B cell (primary cell): ENCODE results near the gene MRPS30.

Experiments
- EZH2 ChIP-seq: IDR thresholded peaks from 2 replicates; pipeline ENCODE4 v1.6.1; 2012; ENCODE audit warnings: borderline replicate concordance, low read depth, mild to moderate bottlenecking, moderate library complexity, low read length; ENCODE audit not compliant: insufficient read depth, poor library complexity, severe bottlenecking
- TF ChIP-seq, protein P1 (sequence below): fragments of 200-600 bp; IDR thresholded peaks from one replicate; pipeline ENCODE4 v1.8.0; 2022; ENCODE audit warnings: antibody characterized with exemption, mild to moderate bottlenecking

GRCh38 chr5:44845777-44846176 lies 37.0 kb downstream of the MRPS30 start:
- TF ChIP-seq, protein P1, sequence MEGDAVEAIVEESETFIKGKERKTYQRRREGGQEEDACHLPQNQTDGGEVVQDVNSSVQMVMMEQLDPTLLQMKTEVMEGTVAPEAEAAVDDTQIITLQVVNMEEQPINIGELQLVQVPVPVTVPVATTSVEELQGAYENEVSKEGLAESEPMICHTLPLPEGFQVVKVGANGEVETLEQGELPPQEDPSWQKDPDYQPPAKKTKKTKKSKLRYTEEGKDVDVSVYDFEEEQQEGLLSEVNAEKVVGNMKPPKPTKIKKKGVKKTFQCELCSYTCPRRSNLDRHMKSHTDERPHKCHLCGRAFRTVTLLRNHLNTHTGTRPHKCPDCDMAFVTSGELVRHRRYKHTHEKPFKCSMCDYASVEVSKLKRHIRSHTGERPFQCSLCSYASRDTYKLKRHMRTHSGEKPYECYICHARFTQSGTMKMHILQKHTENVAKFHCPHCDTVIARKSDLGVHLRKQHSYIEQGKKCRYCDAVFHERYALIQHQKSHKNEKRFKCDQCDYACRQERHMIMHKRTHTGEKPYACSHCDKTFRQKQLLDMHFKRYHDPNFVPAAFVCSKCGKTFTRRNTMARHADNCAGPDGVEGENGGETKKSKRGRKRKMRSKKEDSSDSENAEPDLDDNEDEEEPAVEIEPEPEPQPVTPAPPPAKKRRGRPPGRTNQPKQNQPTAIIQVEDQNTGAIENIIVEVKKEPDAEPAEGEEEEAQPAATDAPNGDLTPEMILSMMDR = no peak
- TF ChIP-seq EZH2 = no peak
